ENCODE data around the gene ERGIC1. TPM values are rescaled to one million over a fixed set of nuclear protein-coding genes. Genes with fewer than 3 reads are reported as not detected.
A peak's percentile ranks its signal among the peaks of the same experiment; 100 is the strongest.

The ERGIC1 gene
- total RNA-seq, 1 experiment from 2014 or later: 89.8 TPM

GRCh38 chr5:172795318-172795977, 38.6 kb upstream of the ERGIC1 start (continued):
- TF ChIP-seq E2F5 (CRISPR knock-in tag; IDR thresholded peaks at IDR 0.05) (no peak), ZNF121 (CRISPR knock-in tag; IDR thresholded peaks at IDR 0.05) (no peak), MXD4 (CRISPR knock-in tag; IDR thresholded peaks at IDR 0.05; ENCODE audit: borderline replicate concordance) (no peak)

GRCh38 chr5:172796306-172796705, 37.7 kb upstream of the ERGIC1 start:
- CTCF ChIA-PET: no interaction called here
- H3K27me3 Mint-ChIP-seq (ENCODE audit: low read depth): peaks cover 5% of the 10 kb centered on the region; the same call in 1 of the 2 replicates
- no peak for TF ChIP-seq IRF1 (CRISPR knock-in tag; IDR thresholded peaks at IDR 0.05)
- H3K36me3 Mint-ChIP-seq: no peaks in the 10 kb centered on the region
- H3K27ac Mint-ChIP-seq: no peak overlapping the region
- H3K4me1 Mint-ChIP-seq: peaks cover 8% of the 10 kb centered on the region
- ATAC-seq (no peak), DNase-seq (ENCODE audit: low spot score) (no peak)
- POLR2A ChIA-PET: no interaction called here
- no peak overlapping the region for H3K4me3 Mint-ChIP-seq
- no peaks in the 10 kb centered on the region for H3K9me3 Mint-ChIP-seq

GRCh38 chr5:172797771-172798191, 36.3 kb upstream of the ERGIC1 start:
- DNase-seq (ENCODE audit: low spot score): no peak
- H3K36me3 Mint-ChIP-seq: no peaks in the 10 kb centered on the region
- ATAC-seq: peak; percentile 62
- TF ChIP-seq E2F5 (CRISPR knock-in tag; IDR thresholded peaks at IDR 0.05) (no peak), SOX15 (CRISPR knock-in tag; IDR thresholded peaks at IDR 0.05) (no peak), ZNF396 (CRISPR knock-in tag; IDR thresholded peaks at IDR 0.05; ENCODE audit: borderline replicate concordance) (no peak)
- no peak overlapping the region for H3K27ac Mint-ChIP-seq
- no peaks in the 10 kb centered on the region for H3K9me3 Mint-ChIP-seq
- ChIA-PET POLR2A (interaction anchor here (1.4 kb wide), 1 partner anchor 26 kb away, joined by 3 read pairs; the partner anchor contains the start of gene DUSP1), CTCF (interaction anchor here (1.0 to 2.9 kb wide), 4 partner anchors 26 to 141 kb away, joined by 3 to 18 read pairs (median 4); partner anchors contain the start of gene DUSP1)
- H3K27me3 Mint-ChIP-seq (ENCODE audit: low read depth): peaks cover 5% of the 10 kb centered on the region; the same call in 1 of the 2 replicates
- no peak overlapping the region for H3K4me3 Mint-ChIP-seq
- H3K4me1 Mint-ChIP-seq: peaks cover 8% of the 10 kb centered on the region

GRCh38 chr5:172798422-172799215, 35.4 kb upstream of the ERGIC1 start:
- DNase-seq (ENCODE audit: low spot score): no peak
- no peak for ATAC-seq
- no peaks in the 10 kb centered on the region for H3K9me3 Mint-ChIP-seq
- H3K4me3 Mint-ChIP-seq: no peak overlapping the region
- H3K27me3 Mint-ChIP-seq (ENCODE audit: low read depth): peaks cover 2% of the 10 kb centered on the region; the same call in 1 of the 2 replicates
- TF ChIP-seq RELA (CRISPR knock-in tag; IDR thresholded peaks at IDR 0.05; ENCODE audit: borderline replicate concordance) (no peak), IRF1 (CRISPR knock-in tag; IDR thresholded peaks at IDR 0.05) (no peak)
- POLR2A ChIA-PET: interaction anchor here (1.4 kb wide), 1 partner anchor 27 kb away, joined by 3 read pairs; the partner anchor contains the start of gene DUSP1
- H3K4me1 Mint-ChIP-seq: peaks cover 8% of the 10 kb centered on the region
- no peak overlapping the region for H3K27ac Mint-ChIP-seq
- H3K36me3 Mint-ChIP-seq: no peaks in the 10 kb centered on the region
- CTCF ChIA-PET: interaction anchor here (1.1 to 2.9 kb wide), 2 partner anchors 27 to 140 kb away, joined by 6 to 18 read pairs; partner anchors contain the start of gene DUSP1

GRCh38 chr5:172799416-172799815, 34.6 kb upstream of the ERGIC1 start:
- H3K9me3 Mint-ChIP-seq: no peaks in the 10 kb centered on the region
- peaks cover 5% of the 10 kb centered on the region for H3K27me3 Mint-ChIP-seq (ENCODE audit: low read depth)
- H3K27ac Mint-ChIP-seq: no peak overlapping the region
- ChIA-PET POLR2A (interaction anchor here (1.0 kb wide), 1 partner anchor 28 kb away, joined by 5 read pairs; the partner anchor contains the start of gene DUSP1), CTCF (interaction anchor here (1.1 to 2.9 kb wide), 2 partner anchors 28 to 140 kb away, joined by 3 to 18 read pairs; partner anchors contain the start of gene DUSP1)
- ATAC-seq (no peak), DNase-seq (ENCODE audit: low spot score) (no peak)
- H3K4me3 Mint-ChIP-seq: no peak overlapping the region
- H3K36me3 Mint-ChIP-seq: no peaks in the 10 kb centered on the region
- H3K4me1 Mint-ChIP-seq: peaks cover 8% of the 10 kb centered on the region
- TF ChIP-seq CTCF (IDR thresholded peaks at IDR 0.05): no peak
- no peak for TF ChIP-seq EMX1 (CRISPR knock-in tag; IDR thresholded peaks at IDR 0.05)
- no peak for TF ChIP-seq NFE2L1 (CRISPR knock-in tag; IDR thresholded peaks at IDR 0.05)
